ENCODE results near the gene DLGAP1. TPM values are rescaled to one million over a fixed set of nuclear protein-coding genes. Genes with fewer than 3 reads are reported as not detected.

DLGAP1 gene
- polyA plus RNA-seq, 1 donor from 2014 or later = 4.5 TPM

DNA sequence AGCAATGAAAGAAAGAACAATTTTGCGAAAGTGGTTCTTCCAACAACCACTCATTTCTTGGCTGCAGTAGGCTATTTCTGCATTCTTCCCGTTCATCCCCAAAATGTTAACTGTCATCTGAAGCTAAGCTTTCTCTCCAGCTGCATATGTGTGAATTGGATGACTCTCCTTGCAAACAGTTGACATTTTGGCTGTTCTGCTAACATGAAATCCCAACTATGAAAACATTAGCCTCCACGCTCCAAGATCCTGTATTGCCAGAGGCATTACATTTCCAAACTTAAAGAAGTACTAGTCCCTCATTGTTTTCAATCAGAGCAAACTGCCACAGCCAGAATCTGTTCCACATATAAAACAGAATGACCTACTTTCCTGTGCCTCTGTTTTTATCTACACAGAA is 916.7 kb downstream of the DLGAP1 start:
- TF ChIP-seq POLR2AphosphoS5 (IDR thresholded peaks at IDR 0.05) = no peak
- no peak for TF ChIP-seq SMC3 (conservative IDR thresholded peaks at IDR 0.05; ENCODE audit: poor library complexity)
- TF ChIP-seq EP300 (conservative IDR thresholded peaks at IDR 0.05; ENCODE audit: poor library complexity, severe bottlenecking) = no peak
- no peak for TF ChIP-seq RAD21 (conservative IDR thresholded peaks at IDR 0.05)
- TF ChIP-seq CTCF (IDR thresholded peaks at IDR 0.05; ENCODE audit: poor library complexity, severe bottlenecking) = no peak
- TF ChIP-seq EZH2 (IDR thresholded peaks at IDR 0.05; ENCODE audit: borderline replicate concordance, insufficient read depth, low read length, poor library complexity, severe bottlenecking) = no peak
- TF ChIP-seq MXI1 (conservative IDR thresholded peaks at IDR 0.05; ENCODE audit: poor library complexity, severe bottlenecking) = no peak
- TF ChIP-seq REST (IDR thresholded peaks at IDR 0.05; ENCODE audit: borderline replicate concordance) = no peak
- no peak for TF ChIP-seq TAF1 (IDR thresholded peaks at IDR 0.05; ENCODE audit: low read depth)
- H3K36me3 ChIP-seq (ENCODE audit: insufficient read depth, low read length) = no peaks in the 10 kb centered on the region
- H3K4me2 ChIP-seq (ENCODE audit: low read length) = no peak overlapping the region
- H3F3A ChIP-seq (ENCODE audit: insufficient read depth, low read length, poor library complexity, severe bottlenecking) = no peaks in the 10 kb centered on the region
- H3K9ac ChIP-seq (ENCODE audit: low read length) = no peak overlapping the region
- no peaks in the 10 kb centered on the region for H4K20me1 ChIP-seq (ENCODE audit: insufficient read depth)
- no peak overlapping the region for H3K4me3 ChIP-seq (ENCODE audit: low read length)
- H3K9me2 ChIP-seq (ENCODE audit: insufficient read depth, low read length) = no peaks in the 10 kb centered on the region
- H2AFZ ChIP-seq (ENCODE audit: low read depth, low read length) = no peak overlapping the region
- no peak overlapping the region for H3K27ac ChIP-seq (ENCODE audit: low read length)
- no peaks in the 10 kb centered on the region for H3K27me3 ChIP-seq (ENCODE audit: insufficient read depth, low read depth, low read length)
- no peaks in the 10 kb centered on the region for H3K79me2 ChIP-seq (replicated peaks; ENCODE audit: insufficient read depth, low read length)
- peaks cover 3% of the 10 kb centered on the region for H3K9me3 ChIP-seq (ENCODE audit: low read length)

- H3K27me3 ChIP-seq (ENCODE audit: insufficient read depth, low read depth, low read length) = no peaks in the 10 kb centered on the region
- H3K9me3 ChIP-seq (ENCODE audit: low read length) = peaks cover 3% of the 10 kb centered on the region
- no peaks in the 10 kb centered on the region for H3K79me2 ChIP-seq (replicated peaks; ENCODE audit: insufficient read depth, low read length)
- no peak overlapping the region for H3K4me3 ChIP-seq (ENCODE audit: low read length)
- no peak overlapping the region for H3K4me2 ChIP-seq (ENCODE audit: low read length)
- no peaks in the 10 kb centered on the region for H3F3A ChIP-seq (ENCODE audit: insufficient read depth, low read length, poor library complexity, severe bottlenecking)
- TF ChIP-seq EZH2 (IDR thresholded peaks at IDR 0.05; ENCODE audit: borderline replicate concordance, insufficient read depth, low read length, poor library complexity, severe bottlenecking) (no peak), RAD21 (conservative IDR thresholded peaks at IDR 0.05) (no peak), TAF1 (IDR thresholded peaks at IDR 0.05; ENCODE audit: low read depth) (no peak), EP300 (conservative IDR thresholded peaks at IDR 0.05; ENCODE audit: poor library complexity, severe bottlenecking) (no peak), POLR2AphosphoS5 (IDR thresholded peaks at IDR 0.05) (no peak), MXI1 (conservative IDR thresholded peaks at IDR 0.05; ENCODE audit: poor library complexity, severe bottlenecking) (no peak), SMC3 (conservative IDR thresholded peaks at IDR 0.05; ENCODE audit: poor library complexity) (no peak), REST (IDR thresholded peaks at IDR 0.05; ENCODE audit: borderline replicate concordance) (no peak), CTCF (IDR thresholded peaks at IDR 0.05; ENCODE audit: poor library complexity, severe bottlenecking) (no peak)
- no peaks in the 10 kb centered on the region for H3K9me2 ChIP-seq (ENCODE audit: insufficient read depth, low read length)
- H2AFZ ChIP-seq (ENCODE audit: low read depth, low read length) = no peak overlapping the region
- no peaks in the 10 kb centered on the region for H4K20me1 ChIP-seq (ENCODE audit: insufficient read depth)
- H3K36me3 ChIP-seq (ENCODE audit: insufficient read depth, low read length) = no peaks in the 10 kb centered on the region
- no peak overlapping the region for H3K27ac ChIP-seq (ENCODE audit: low read length)
- H3K9ac ChIP-seq (ENCODE audit: low read length) = no peak overlapping the region
These were observed 924.3 kb downstream of the DLGAP1 start for GRCh38 chr18:3530807-3531206.

Data from neural cell (in vitro differentiated cells).